Skeletal muscle tissue (tissue), 4 donors: ENCODE measurements around the gene ADAM15. TPM values are rescaled to one million over a fixed set of nuclear protein-coding genes. Genes with fewer than 3 reads are reported as not detected.

Experiments
- H3K27ac ChIP-seq: one replicate; pipeline ENCODE4 v1.7.0; 2013; ENCODE audit warnings: mild to moderate bottlenecking, low read depth, low read length, inconsistent platforms
- H3K27me3 ChIP-seq, 3 donors: one replicate each; pipeline ENCODE4 v1.7.0; 2013; ENCODE audit warnings: low read length in 3 of 3; ENCODE audit not compliant: control insufficient read depth in 3 of 3, insufficient read depth in 3 of 3
- H3K36me3 ChIP-seq, 3 donors: one replicate each; pipeline ENCODE4 v1.7.0; 2013; ENCODE audit warnings: low read length in 3 of 3; ENCODE audit not compliant: control insufficient read depth in 3 of 3, insufficient read depth in 3 of 3
- H3K4me1 ChIP-seq, 3 donors: one replicate each; pipeline ENCODE4 v1.7.0; 2013; ENCODE audit warnings: low read length in 3 of 3, mild to moderate bottlenecking in 3 of 3; ENCODE audit not compliant: control insufficient read depth in 3 of 3, insufficient read depth in 3 of 3
- H3K4me3 ChIP-seq, 3 donors: one replicate each; pipeline ENCODE4 v1.7.0; 2013; ENCODE audit warnings: low read length in 3 of 3
- H3K9ac ChIP-seq, 3 donors: one replicate each; pipeline ENCODE4 v1.7.0; 2013; ENCODE audit warnings: low read length in 3 of 3, mild to moderate bottlenecking in 3 of 3, moderate library complexity in 2 of 3, low read depth in 1 of 3
- H3K9me3 ChIP-seq, 3 donors: one replicate each; pipeline ENCODE4 v1.7.0; 2013; ENCODE audit warnings: low read length in 3 of 3; ENCODE audit not compliant: control insufficient read depth in 3 of 3
- total RNA-seq: library from RNA; depleted of rRNA; stranded (reverse); fragments of >200 nt; gene quantifications from one replicate; pipeline ENCODE4 v1.2.3, GENCODE V29; 2014
- donor health status: Osteomylitis.

The ADAM15 gene, protein sequence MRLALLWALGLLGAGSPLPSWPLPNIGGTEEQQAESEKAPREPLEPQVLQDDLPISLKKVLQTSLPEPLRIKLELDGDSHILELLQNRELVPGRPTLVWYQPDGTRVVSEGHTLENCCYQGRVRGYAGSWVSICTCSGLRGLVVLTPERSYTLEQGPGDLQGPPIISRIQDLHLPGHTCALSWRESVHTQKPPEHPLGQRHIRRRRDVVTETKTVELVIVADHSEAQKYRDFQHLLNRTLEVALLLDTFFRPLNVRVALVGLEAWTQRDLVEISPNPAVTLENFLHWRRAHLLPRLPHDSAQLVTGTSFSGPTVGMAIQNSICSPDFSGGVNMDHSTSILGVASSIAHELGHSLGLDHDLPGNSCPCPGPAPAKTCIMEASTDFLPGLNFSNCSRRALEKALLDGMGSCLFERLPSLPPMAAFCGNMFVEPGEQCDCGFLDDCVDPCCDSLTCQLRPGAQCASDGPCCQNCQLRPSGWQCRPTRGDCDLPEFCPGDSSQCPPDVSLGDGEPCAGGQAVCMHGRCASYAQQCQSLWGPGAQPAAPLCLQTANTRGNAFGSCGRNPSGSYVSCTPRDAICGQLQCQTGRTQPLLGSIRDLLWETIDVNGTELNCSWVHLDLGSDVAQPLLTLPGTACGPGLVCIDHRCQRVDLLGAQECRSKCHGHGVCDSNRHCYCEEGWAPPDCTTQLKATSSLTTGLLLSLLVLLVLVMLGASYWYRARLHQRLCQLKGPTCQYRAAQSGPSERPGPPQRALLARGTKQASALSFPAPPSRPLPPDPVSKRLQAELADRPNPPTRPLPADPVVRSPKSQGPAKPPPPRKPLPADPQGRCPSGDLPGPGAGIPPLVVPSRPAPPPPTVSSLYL
- total RNA-seq: 33.9 TPM

DNA sequence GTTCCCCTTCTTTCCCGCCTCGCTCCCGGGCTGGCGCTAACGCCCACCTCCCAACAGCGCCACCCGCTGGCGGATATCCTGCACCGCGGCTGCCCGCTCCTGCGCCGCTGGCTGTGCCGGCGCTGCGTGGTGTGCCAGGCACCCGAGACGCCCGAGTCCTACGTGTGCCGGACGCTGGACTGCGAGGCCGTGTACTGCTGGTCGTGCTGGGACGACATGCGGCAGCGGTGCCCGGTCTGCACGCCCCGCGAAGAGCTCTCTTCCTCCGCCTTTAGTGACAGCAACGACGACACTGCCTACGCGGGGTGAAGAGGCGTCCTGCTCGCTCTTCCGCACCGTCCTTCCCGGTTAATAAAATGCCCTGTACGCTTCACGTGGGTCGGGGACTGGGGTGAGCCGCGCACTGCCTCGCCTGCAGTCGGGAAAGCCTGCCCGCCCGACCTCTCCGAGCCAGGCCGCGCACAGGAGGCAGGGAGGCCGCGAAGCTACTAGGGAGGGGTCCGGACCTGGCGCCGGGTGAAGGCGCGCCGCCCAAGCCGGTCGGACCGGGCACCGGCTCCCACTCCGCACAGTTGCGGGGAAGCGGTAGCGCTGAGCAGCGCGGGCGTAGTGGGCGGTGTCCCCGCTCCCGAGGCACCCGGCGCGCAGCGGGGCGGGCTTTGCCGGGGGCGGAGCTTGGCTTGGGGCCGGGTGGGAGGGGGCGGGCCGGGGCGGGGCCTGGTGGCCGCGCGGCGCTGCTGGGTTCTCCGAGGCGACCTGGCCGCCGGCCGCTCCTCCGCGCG lies at the start of gene ADAM15:
Gene ADAM15, plus strand, starts transcription at position 757 of the 782 bp plus-strand sequence. CDS start 71 bp downstream, outside the sequence.
- H3K9me3 ChIP-seq: no peaks in the 10 kb centered on the region
- peak within 1 kb of the TSS; percentile 70 to 87 (median 86) for H3K4me3 ChIP-seq
- peaks cover 10 to 14% (median 13%) of the 10 kb centered on the region in 3 donors for H3K36me3 ChIP-seq
- H3K4me1 ChIP-seq: peaks cover 28 to 57% (median 48%) of the 10 kb centered on the region in 3 donors
- peak within 1 kb of the TSS; percentile 75 for H3K27ac ChIP-seq
- H3K27me3 ChIP-seq: no peaks in the 10 kb centered on the region
- peak within 1 kb of the TSS; percentile 76 to 91 (median 84) for H3K9ac ChIP-seq

DNA sequence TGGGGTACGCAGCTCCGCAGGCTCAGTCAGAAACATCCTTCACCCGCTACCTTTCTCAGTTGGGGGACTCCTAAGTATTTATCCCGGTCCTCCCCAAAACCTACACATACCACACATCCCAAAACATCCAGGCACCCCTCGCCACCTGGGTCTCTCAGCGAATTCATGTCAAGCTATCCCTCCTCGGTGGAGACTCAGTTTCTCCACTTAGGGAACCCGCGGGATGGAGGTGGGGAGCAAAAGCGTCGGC lies 49.8 kb upstream of the ADAM15 start:
- peaks cover 35 to 37% (median 37%) of the 10 kb centered on the region in 3 donors for H3K4me1 ChIP-seq
- peak overlapping the region; percentile 83 to 87 (median 87) for H3K4me3 ChIP-seq
- no peaks in the 10 kb centered on the region for H3K27me3 ChIP-seq
- H3K36me3 ChIP-seq: no peaks in the 10 kb centered on the region
- H3K27ac ChIP-seq: peak overlapping the region; percentile 97
- no peaks in the 10 kb centered on the region for H3K9me3 ChIP-seq
- H3K9ac ChIP-seq: peak overlapping the region; percentile 88 to 94 (median 91)

DNA sequence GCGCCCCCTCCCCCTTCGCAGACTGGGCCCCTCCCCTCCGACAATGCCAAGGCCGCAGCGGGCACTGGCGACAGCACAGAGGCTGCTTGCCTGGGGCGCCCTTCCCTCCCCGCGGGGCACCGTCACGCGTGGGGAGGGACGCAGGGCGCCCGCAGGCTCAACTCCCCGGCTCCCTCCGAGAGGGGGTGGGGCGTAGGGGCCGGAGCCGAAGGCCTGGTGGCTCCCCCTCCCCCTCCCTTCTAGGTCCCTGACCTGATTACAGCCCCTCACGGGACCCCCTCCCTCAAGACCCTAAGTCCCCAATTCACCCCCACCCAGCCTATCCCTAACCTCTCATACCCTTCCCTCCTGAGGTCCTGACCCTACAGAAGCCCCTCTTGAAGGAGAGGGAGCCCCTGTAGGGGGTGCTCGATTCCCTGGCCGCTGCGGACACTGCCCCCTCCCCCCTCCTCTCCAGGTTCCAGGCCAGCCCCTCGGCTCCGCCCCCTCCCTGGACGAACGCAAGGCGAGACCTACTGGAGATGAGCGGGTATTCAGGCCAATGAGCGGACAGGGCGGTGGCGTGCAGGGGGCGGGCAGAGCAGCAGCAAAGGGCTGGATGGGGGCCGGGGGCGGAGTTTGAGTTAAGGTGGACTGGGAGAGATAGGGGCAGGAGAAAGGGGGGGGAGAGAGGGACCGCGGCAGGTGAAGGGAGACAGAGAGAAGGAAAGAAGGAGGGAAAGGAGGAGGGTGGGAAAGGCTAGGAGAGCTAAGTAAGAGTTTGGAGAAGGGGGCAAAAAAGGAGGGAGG lies 49.2 kb upstream of the ADAM15 start:
- Histone ChIP-seq H3K9me3 (no peaks in the 10 kb centered on the region), H3K9ac (peak overlapping the region; percentile 88 to 94 (median 91)), H3K27ac (peak overlapping the region; percentile 97), H3K4me1 (peaks cover 40 to 43% (median 42%) of the 10 kb centered on the region in 3 donors), H3K36me3 (no peaks in the 10 kb centered on the region), H3K4me3 (peak overlapping the region; percentile 83 to 95 (median 89)), H3K27me3 (no peaks in the 10 kb centered on the region)

DNA sequence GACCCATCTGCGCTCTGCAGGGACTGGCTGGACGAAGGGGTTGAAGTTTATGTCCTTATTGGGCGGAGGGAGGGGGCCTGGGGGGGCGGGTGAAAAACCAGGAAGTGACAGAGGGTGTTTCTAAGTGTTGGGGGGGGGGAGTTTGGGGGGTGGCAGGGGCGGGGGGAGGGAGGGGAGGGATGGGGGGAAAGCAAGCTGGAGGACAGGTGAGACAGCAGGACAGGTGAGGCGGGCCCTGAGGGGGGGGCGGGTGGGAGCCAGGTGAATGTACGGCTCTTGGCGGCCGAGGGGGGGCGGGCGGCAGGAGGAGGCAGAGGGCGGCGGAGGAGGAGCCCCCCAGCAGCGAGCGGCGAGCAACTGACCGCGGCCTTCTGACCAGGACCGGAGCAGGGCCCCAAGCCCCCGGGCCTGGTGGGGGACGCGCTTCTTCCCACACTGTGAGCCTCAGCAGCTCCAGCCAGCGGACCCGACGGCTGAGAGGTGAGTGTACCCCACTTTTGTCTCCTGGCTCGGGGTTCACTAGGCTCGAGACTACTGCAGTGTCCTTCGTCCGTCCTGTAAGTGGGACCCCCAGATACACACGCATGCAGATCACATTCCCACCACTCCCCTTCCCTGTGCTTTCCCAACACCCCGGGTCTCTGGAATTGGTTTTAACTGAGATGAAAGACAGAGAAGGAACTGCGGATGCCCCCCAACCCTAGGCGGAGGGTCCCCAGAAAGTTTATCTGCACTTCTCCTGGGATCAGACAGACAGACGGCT lies 48.5 kb upstream of the ADAM15 start, which contains the start of gene ZBTB7B:
Gene ZBTB7B, plus strand, starts transcription at position 339 of the 763 bp plus-strand sequence. CDS start 11,859 bp downstream, outside the sequence.
- Histone ChIP-seq H3K27me3 (no peaks in the 10 kb centered on the region), H3K4me1 (peaks cover 48 to 50% (median 50%) of the 10 kb centered on the region in 3 donors), H3K9ac (peak within 1 kb of the TSS; percentile 92 to 97 (median 96)), H3K4me3 (peak within 1 kb of the TSS; percentile 95 to 97 (median 96)), H3K27ac (peak within 1 kb of the TSS; percentile 97), H3K36me3 (no peaks in the 10 kb centered on the region), H3K9me3 (no peaks in the 10 kb centered on the region)

DNA sequence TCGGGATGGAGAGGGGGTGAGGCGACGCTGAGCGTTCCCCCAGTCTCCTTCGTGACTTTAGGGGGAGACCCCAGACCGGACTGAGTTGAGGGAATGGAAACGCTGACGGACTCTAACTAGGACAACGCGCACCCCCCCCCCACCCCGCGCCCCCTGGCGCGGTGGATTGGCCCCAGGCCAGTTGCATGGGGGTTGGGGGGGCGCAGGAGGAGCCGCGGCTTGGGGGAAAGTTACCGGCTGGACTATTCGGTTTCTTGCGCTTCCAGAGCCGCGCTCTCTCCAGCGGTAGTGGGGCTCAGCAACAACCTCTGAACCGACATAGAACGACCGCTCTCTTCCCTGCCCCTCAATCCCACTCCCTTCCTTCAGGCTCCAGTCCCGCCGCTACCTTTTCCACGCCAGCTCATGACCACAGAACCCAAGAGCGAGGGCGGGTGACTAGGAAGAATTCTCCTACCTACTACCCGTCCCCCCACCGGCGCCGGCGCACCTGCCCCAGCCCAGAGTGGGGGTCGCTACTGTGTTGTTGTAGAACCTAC lies 47.8 kb upstream of the ADAM15 start:
- H3K9ac ChIP-seq: peak overlapping the region; percentile 92 to 97 (median 96)
- H3K4me1 ChIP-seq: peaks cover 54 to 57% (median 56%) of the 10 kb centered on the region in 3 donors
- H3K27ac ChIP-seq: peak overlapping the region; percentile 97
- H3K4me3 ChIP-seq: peak overlapping the region; percentile 95 to 97 (median 96)
- no peaks in the 10 kb centered on the region for H3K9me3 ChIP-seq
- no peaks in the 10 kb centered on the region for H3K36me3 ChIP-seq
- no peaks in the 10 kb centered on the region for H3K27me3 ChIP-seq

DNA sequence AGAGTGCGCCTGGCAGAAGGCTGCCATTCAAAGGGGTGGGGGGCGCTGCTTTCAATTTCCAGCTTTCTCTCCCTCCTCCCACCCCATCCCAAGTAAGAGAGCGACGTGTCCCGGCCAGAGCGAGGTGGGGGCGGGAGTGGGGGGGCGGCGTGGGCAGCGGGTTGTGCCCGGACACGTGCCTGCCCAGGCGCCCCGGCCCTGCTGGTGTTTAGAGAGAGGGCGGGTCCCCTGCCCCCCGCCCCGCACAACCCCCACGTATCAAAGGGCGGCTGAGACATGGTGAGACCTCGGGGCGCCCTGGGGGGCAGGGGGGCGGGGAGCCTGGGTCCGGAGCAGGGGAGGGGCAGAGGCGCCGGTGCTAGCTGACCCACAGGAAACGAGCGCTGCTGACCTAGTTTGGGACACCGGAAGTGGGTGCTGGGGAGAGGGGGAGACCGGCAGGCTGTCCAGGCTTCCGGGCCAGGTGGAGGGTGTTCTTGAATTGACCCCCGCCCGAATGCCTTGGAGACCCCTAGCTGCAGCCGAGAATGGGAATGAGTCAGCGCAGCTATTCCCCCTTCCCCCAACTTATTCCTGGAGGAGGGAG lies 47.3 kb upstream of the ADAM15 start:
- Histone ChIP-seq H3K36me3 (no peaks in the 10 kb centered on the region), H3K4me3 (peak overlapping the region; percentile 95 to 97 (median 96)), H3K27me3 (no peaks in the 10 kb centered on the region), H3K4me1 (peaks cover 60 to 62% (median 61%) of the 10 kb centered on the region in 3 donors), H3K9ac (peak overlapping the region; percentile 92 to 97 (median 96)), H3K27ac (peak overlapping the region; percentile 97), H3K9me3 (no peaks in the 10 kb centered on the region)

DNA sequence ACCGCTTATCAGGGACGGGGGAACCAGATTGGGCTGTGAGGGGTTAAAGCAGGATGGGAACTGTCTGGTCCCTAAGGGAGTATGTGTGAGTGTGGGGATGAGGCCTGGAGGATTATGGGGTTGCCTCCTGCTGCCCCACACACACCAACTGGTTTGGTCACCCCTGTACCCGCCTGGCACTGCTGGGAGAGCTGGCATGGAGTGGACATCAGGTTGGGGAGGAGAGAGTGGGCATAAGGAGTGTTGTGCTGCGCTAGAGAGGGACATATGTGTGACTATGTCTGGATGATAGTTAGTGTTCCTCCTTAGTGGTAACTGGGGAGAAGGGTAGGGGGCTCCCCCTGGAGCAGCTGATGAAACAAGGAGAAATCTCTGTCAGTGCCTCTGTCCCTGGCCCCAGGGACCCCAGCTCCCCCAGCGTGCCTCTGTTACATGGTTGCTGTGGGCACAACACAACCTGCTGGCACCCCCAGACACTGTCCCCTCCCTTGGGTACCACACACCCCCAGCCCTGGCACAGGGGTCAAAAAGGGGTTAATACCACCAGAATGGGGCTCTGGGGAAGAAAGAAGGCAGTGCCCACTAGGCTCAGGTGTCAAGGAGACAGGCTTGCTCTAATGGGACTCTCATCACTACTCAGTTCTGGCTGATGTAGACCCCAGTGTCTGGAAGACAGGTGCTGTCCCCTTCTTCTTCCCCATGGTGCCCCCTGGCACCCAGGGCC lies 46.6 kb upstream of the ADAM15 start:
- Histone ChIP-seq H3K9me3 (no peaks in the 10 kb centered on the region), H3K4me3 (peak overlapping the region; percentile 75 to 96 (median 95)), H3K36me3 (no peaks in the 10 kb centered on the region), H3K27me3 (no peaks in the 10 kb centered on the region), H3K9ac (peak overlapping the region; percentile 69 to 96 (median 86)), H3K4me1 (peaks cover 58 to 66% (median 61%) of the 10 kb centered on the region in 3 donors), H3K27ac (peak overlapping the region; percentile 97)
